Measurements from ENCODE around the gene PDIA5. TPM values are rescaled to one million over a fixed set of nuclear protein-coding genes. Genes with fewer than 3 reads are reported as not detected.

The PDIA5 gene
- polyA plus RNA-seq, 1 donor (not counting 4 experiments of a cell fraction or from before 2014, with no cell fraction given), result 29.8 TPM

GRCh38 chr3:123031051-123031450 is 35.8 kb upstream of the PDIA5 start:
- DNase-seq (ENCODE audit: low read depth, low spot score) (no peak), FAIRE-seq (no peak)
- dilution Hi-C loops (cut with MboI; ENCODE audit: extremely low pct_ligation_motif_present, low sequenced_read_pairs), result no loop called here
- TF ChIP-seq, protein P1, sequence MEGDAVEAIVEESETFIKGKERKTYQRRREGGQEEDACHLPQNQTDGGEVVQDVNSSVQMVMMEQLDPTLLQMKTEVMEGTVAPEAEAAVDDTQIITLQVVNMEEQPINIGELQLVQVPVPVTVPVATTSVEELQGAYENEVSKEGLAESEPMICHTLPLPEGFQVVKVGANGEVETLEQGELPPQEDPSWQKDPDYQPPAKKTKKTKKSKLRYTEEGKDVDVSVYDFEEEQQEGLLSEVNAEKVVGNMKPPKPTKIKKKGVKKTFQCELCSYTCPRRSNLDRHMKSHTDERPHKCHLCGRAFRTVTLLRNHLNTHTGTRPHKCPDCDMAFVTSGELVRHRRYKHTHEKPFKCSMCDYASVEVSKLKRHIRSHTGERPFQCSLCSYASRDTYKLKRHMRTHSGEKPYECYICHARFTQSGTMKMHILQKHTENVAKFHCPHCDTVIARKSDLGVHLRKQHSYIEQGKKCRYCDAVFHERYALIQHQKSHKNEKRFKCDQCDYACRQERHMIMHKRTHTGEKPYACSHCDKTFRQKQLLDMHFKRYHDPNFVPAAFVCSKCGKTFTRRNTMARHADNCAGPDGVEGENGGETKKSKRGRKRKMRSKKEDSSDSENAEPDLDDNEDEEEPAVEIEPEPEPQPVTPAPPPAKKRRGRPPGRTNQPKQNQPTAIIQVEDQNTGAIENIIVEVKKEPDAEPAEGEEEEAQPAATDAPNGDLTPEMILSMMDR (optimal IDR thresholded peaks at IDR 0.05 in 1 of 3, IDR thresholded peaks at IDR 0.05 in 1 of 3, conservative IDR thresholded peaks at IDR 0.05 in 1 of 3; ENCODE audit: extremely low read depth in 1 of 3, insufficient read depth in 2 of 3, low read length in 3 of 3), result no peak
- TF ChIP-seq EZH2 (IDR thresholded peaks at IDR 0.05; ENCODE audit: low read length), result no peak
- H3K36me3 ChIP-seq (ENCODE audit: control insufficient read depth in 2 of 2, extremely low read depth in 1 of 2, insufficient read depth in 2 of 2, low read length in 2 of 2), result no peaks in the 10 kb centered on the region
- no peaks in the 10 kb centered on the region for H4K20me1 ChIP-seq (ENCODE audit: control insufficient read depth, extremely low read depth, insufficient read depth, low read length)
- no peak overlapping the region for H3K4me3 ChIP-seq (ENCODE audit: control insufficient read depth in 2 of 3, extremely low read depth in 1 of 3, insufficient read depth in 2 of 3, low read depth in 1 of 3, low read length in 3 of 3)
- no peak overlapping the region for H2AFZ ChIP-seq (ENCODE audit: control insufficient read depth, low read length)
- H3K4me2 ChIP-seq (ENCODE audit: control insufficient read depth, extremely low read depth, insufficient read depth, low read depth, low read length), result no peak overlapping the region
- peaks cover 16% of the 10 kb centered on the region for H3K4me1 ChIP-seq (ENCODE audit: control insufficient read depth, extremely low read depth, insufficient read depth, low read length)
- no peaks in the 10 kb centered on the region for H3K79me2 ChIP-seq (ENCODE audit: control insufficient read depth, insufficient read depth, low read length)
- H3K9me3 ChIP-seq (ENCODE audit: control insufficient read depth, low read depth, low read length), result no peaks in the 10 kb centered on the region
- no peak overlapping the region for H3K27ac ChIP-seq (ENCODE audit: control insufficient read depth, insufficient read depth, low read length)
- no peak overlapping the region for H3K9ac ChIP-seq (ENCODE audit: control insufficient read depth, extremely low read depth, insufficient read depth, low read length)
- H3K27me3 ChIP-seq (ENCODE audit: control insufficient read depth, extremely low read depth, insufficient read depth, low read length), result peaks cover 41% of the 10 kb centered on the region
- no peaks in the 10 kb centered on the region for H3K9me1 ChIP-seq (ENCODE audit: control insufficient read depth, extremely low read depth, insufficient read depth, low read length)

DNA sequence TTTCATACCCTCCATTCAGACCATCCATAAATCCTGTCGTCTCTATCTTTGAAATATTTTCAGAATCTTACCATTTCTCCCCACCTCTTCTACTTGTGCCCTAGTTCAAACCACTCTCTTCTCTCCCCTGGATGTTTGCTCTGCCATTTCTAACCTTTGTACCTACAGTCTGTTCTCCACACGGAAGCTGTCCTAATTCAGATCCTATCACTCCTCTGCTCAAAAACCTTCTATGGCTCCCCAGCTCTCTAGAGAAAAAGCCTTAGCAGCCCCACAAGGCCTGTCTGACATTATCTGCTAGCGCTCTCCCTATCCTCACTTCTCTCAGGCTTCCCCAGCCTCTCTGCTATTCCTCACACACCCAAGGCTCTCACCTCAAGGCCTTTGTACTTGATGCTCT is 34.8 kb upstream of the PDIA5 start:
- TF ChIP-seq, protein P1 (optimal IDR thresholded peaks at IDR 0.05 in 1 of 3, IDR thresholded peaks at IDR 0.05 in 1 of 3, conservative IDR thresholded peaks at IDR 0.05 in 1 of 3; ENCODE audit: extremely low read depth in 1 of 3, insufficient read depth in 2 of 3, low read length in 3 of 3), result no peak
- no peak for TF ChIP-seq EZH2 (IDR thresholded peaks at IDR 0.05; ENCODE audit: low read length)
- FAIRE-seq (no peak), DNase-seq (ENCODE audit: low read depth, low spot score) (no peak)
- Histone ChIP-seq H3K79me2 (ENCODE audit: control insufficient read depth, insufficient read depth, low read length) (no peaks in the 10 kb centered on the region), H3K9me3 (ENCODE audit: control insufficient read depth, low read depth, low read length) (no peaks in the 10 kb centered on the region), H3K9ac (ENCODE audit: control insufficient read depth, extremely low read depth, insufficient read depth, low read length) (no peak overlapping the region), H4K20me1 (ENCODE audit: control insufficient read depth, extremely low read depth, insufficient read depth, low read length) (no peaks in the 10 kb centered on the region), H3K9me1 (ENCODE audit: control insufficient read depth, extremely low read depth, insufficient read depth, low read length) (no peaks in the 10 kb centered on the region), H3K4me3 (ENCODE audit: control insufficient read depth in 2 of 3, extremely low read depth in 1 of 3, insufficient read depth in 2 of 3, low read depth in 1 of 3, low read length in 3 of 3) (no peak overlapping the region), H3K4me2 (ENCODE audit: control insufficient read depth, extremely low read depth, insufficient read depth, low read depth, low read length) (no peak overlapping the region), H3K36me3 (ENCODE audit: control insufficient read depth in 2 of 2, extremely low read depth in 1 of 2, insufficient read depth in 2 of 2, low read length in 2 of 2) (no peaks in the 10 kb centered on the region), H3K4me1 (ENCODE audit: control insufficient read depth, extremely low read depth, insufficient read depth, low read length) (peaks cover 11% of the 10 kb centered on the region), H3K27me3 (ENCODE audit: control insufficient read depth, extremely low read depth, insufficient read depth, low read length) (peaks cover 31% of the 10 kb centered on the region), H3K27ac (ENCODE audit: control insufficient read depth, insufficient read depth, low read length) (no peak overlapping the region), H2AFZ (ENCODE audit: control insufficient read depth, low read length) (no peak overlapping the region)
- dilution Hi-C loops (cut with MboI; ENCODE audit: extremely low pct_ligation_motif_present, low sequenced_read_pairs), result no loop called here

Data from keratinocyte (primary cell).